Heart right ventricle (tissue), 16 donors: ENCODE results near the gene BSPRY. TPM values are rescaled to one million over a fixed set of nuclear protein-coding genes. Genes with fewer than 3 reads are reported as not detected.

ENCODE experiments used
- ATAC-seq, 8 donors: fragments of 200-7000 bp; cut with Tn5 transposase; one replicate each; pipeline ENCODE4 v1.9.1; 2020; ENCODE audit warnings: mild to moderate bottlenecking in 8 of 8, moderate library complexity in 8 of 8, moderate number of reproducible peaks in 1 of 8
- DNase-seq, 2 donors: peaks; one replicate each; pipeline ENCODE4 v3.0.0-alpha.2; 2020
- H3K27ac ChIP-seq, 10 donors: fragments of 200-600 bp; sonication (generic) in 2 of 10; one replicate each; pipeline versions ENCODE4 v1.5.0 to v1.8.0; 2020 to 2022; ENCODE audit warnings: mild to moderate bottlenecking in 3 of 10
- H3K27me3 ChIP-seq, 7 donors: fragments of 200-600 bp; one replicate each; pipeline ENCODE4 v1.8.0; 2021 to 2022; ENCODE audit warnings: mild to moderate bottlenecking in 2 of 7
- H3K36me3 ChIP-seq, 9 donors: fragments of 200-600 bp; sonication (generic) in 1 of 9; one replicate each; pipeline versions ENCODE4 v1.5.0 to v1.8.0; 2020 to 2022; ENCODE audit warnings: mild to moderate bottlenecking in 2 of 9
- H3K4me1 ChIP-seq, 9 donors: fragments of 200-600 bp; sonication (generic) in 1 of 9; one replicate each; pipeline versions ENCODE4 v1.5.0 to v1.8.0; 2020 to 2022; ENCODE audit warnings: mild to moderate bottlenecking in 4 of 9
- H3K4me3 ChIP-seq, 10 donors: fragments of 200-600 bp; sonication (generic) in 2 of 10; one replicate each; pipeline versions ENCODE4 v1.5.0 to v1.8.0; 2020 to 2022; ENCODE audit warnings: mild to moderate bottlenecking in 7 of 10, moderate library complexity in 2 of 10
- H3K9me3 ChIP-seq, 11 donors: fragments of 200-600 bp in 10 of 11; sonication (generic) in 2 of 11; one replicate each; pipeline versions ENCODE4 v1.5.0 to v1.8.0; 2013 to 2022; ENCODE audit warnings: mild to moderate bottlenecking in 2 of 11, control low read depth in 1 of 11, moderate library complexity in 1 of 11
- CTCF ChIP-seq, 9 donors: fragments of 200-600 bp; sonication (generic) in 2 of 9; IDR thresholded peaks; one replicate each; pipeline versions ENCODE4 v1.5.0 to v1.8.0; 2021 to 2022; ENCODE audit warnings: antibody characterized with exemption in 9 of 9, mild to moderate bottlenecking in 5 of 9, moderate library complexity in 1 of 9
- WGBS, 2 donors: extraction: QIAGEN DNeasy Blood & Tissue Kit; methylation state at CpG; one replicate each; pipeline ENCODE4 v1.1.7; 2013; ENCODE audit warnings: inconsistent platforms in 1 of 2; 5-methylcytosine and 5-hydroxymethylcytosine counted together
- intact Hi-C, 10 donors: fragments of 100-400 bp; cut with DNase I; formaldehyde crosslinking; loops; one replicate each; pipeline versions ENCODE4 v1.11.1 to v1.14.2; 2022
- polyA plus RNA-seq, 2 donors: library from polyadenylated mRNA; stranded (reverse); fragments of 200-250 nt; gene quantifications; one replicate each; pipeline ENCODE4 v1.2.3, GENCODE V29; 2013
- total RNA-seq, 10 donors: library from RNA; stranded (reverse); fragmentation: NEBNext Ultra II Directional in 3 of 10; extraction: Animal tissue kit (Norgen Biotek cat#: 25700) in 3 of 10; gene quantifications; one replicate each; pipeline versions ENCODE4 v1.2.1 to v1.2.4, GENCODE V29; 2021 to 2023
- donor health status: Arrhythmogenic right ventricular cardiomyopathy.
- donor health status: ischemic (EF 13 %, LVEDD 7.1; RV severe dilation, severe dysfunction).
- donor health status: healthy with polysubstance abuse.
- donor health status: DM: no; HTN: yes; CAD: no.
- donor health status: DM: no; HTN: no; CAD: no.
- donor health status: ischemic (EF 25% LVEDD 6.9; RV normal size, moderate dysfunction).
- donor health status: ischemic (EF 25% LVEDD 5.7; RV mildly dilated, moderate dysfunction).
- donor health status: healthy.
- donor health status: DM: yes; HTN: yes; CAD: no.
- donor health status: Ischemic cardiomyopathy.
- donor health status: ischemic (EF 35%, LVEDD 5.7; RV mildly dilated, moderate dysfunction).
- donor health status: nonischemic (EF 11% LVEDD 7.7; RV severe dilation, severe dysfunction).
- donor health status: DM: yes; HTN: yes; CAD: no.
- donor health status: PGD.
- donor health status: ischemic (EF 29% LVEDD 5.4; RV normal size, mild dysfunction).
- donor health status: nonischemic (EF 23%, LVEDD 6.1; RV moderate dilation, normal function).

The BSPRY gene
- total and polyA plus RNA-seq, 12 donors, result 0.44 to 4.2 (median 1.6) TPM

GRCh38 chr9:113306566-113306965, 42.8 kb upstream of the BSPRY start:
- H3K4me3 ChIP-seq, result no peak overlapping the region
- 90 to 95% methylated on average over 1 of the region's 1 CpG for WGBS, 2 donors
- intact Hi-C loops, result loop anchor here in 4 of 10 donors (5.0 to 10.0 kb wide), 3 partner anchors 96 to 351 kb away; partner anchors contain the start of gene ALAD (in 2 of the 4)

DNA sequence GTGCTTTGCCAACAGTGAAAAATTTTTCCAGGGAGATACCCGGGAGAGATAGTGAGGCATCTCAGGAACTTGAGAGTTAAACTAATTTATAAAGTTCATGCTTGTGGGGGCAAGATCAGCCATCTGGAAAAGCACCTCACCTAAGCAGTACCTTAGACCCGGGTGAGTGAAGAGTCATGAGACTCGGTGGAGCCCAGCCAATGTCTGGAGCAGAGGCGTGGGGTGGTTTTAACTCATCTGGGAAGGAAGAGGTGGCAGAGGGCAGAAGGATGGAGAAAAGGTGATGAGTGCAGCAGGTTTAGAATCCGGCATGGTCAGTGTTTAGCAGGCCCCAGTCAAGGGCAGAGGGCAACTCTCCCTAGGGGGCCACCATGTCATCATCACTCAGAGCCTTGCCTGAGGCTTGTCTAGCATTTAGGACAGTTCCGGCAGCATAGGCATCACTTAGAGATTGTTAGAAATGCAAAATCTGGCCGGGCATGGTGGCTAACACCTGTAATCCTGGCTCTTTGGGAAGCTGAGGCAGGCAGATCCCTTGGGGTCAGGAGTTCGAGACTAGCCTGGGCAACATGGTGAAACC, 41.9 kb upstream of the BSPRY start:
- intact Hi-C loops, result loop anchor here in 4 of 10 donors (5.0 to 10.0 kb wide), 3 partner anchors 95 to 350 kb away; partner anchors contain the start of gene ALAD (in 2 of the 4)
- no peak overlapping the region for H3K4me3 ChIP-seq
- DNase-seq (no peak), ATAC-seq (no peak)
- no peak for TF ChIP-seq CTCF (IDR thresholded peaks at IDR 0.05)
- no peaks in the 10 kb centered on the region for H3K9me3 ChIP-seq
- no peaks in the 10 kb centered on the region for H3K36me3 ChIP-seq
- WGBS, 2 donors, result 58 to 65% methylated on average over 8 of the region's 8 CpGs
- H3K27ac ChIP-seq, result no peak overlapping the region
- peaks cover 0 to 28% (median 18%) of the 10 kb centered on the region in 9 donors for H3K4me1 ChIP-seq
- H3K27me3 ChIP-seq, result no peaks in the 10 kb centered on the region

More at GRCh38 chr9:113306566-113306965, 42.8 kb upstream of the BSPRY start:
- no peak for TF ChIP-seq CTCF (IDR thresholded peaks at IDR 0.05)
- ATAC-seq (no peak), DNase-seq (no peak)
- peaks cover 0 to 25% (median 18%) of the 10 kb centered on the region in 9 donors for H3K4me1 ChIP-seq
- H3K9me3 ChIP-seq, result no peaks in the 10 kb centered on the region
- H3K27me3 ChIP-seq, result no peaks in the 10 kb centered on the region
- H3K27ac ChIP-seq, result no peak overlapping the region
- no peaks in the 10 kb centered on the region for H3K36me3 ChIP-seq

- Histone ChIP-seq H3K27me3 (no peaks in the 10 kb centered on the region), H3K9me3 (no peaks in the 10 kb centered on the region), H3K4me3 (no peak overlapping the region), H3K27ac (peak overlapping the region in 3 of 10 donors; percentile 71 to 77 (median 74)), H3K4me1 (peaks cover 0 to 28% (median 18%) of the 10 kb centered on the region in 9 donors), H3K36me3 (no peaks in the 10 kb centered on the region)
- peak; percentile 41 to 80 (median 66) for TF ChIP-seq CTCF (IDR thresholded peaks at IDR 0.05)
- intact Hi-C loops, result loop anchor here in 7 of 10 donors (1.0 to 10.0 kb wide), 6 partner anchors 93 to 348 kb away; partner anchors contain the start of gene ALAD (in 2 of the 7)
- 1 to 3% methylated on average over 2 of the region's 2 CpGs for WGBS, 2 donors
- peak in 1 of 2 donors; percentile 34 for DNase-seq
- peak in 3 of 8 donors; percentile 69 to 76 (median 72) for ATAC-seq
Measured at GRCh38 chr9:113309204-113309813, 40.0 kb upstream of the BSPRY start.

DNA sequence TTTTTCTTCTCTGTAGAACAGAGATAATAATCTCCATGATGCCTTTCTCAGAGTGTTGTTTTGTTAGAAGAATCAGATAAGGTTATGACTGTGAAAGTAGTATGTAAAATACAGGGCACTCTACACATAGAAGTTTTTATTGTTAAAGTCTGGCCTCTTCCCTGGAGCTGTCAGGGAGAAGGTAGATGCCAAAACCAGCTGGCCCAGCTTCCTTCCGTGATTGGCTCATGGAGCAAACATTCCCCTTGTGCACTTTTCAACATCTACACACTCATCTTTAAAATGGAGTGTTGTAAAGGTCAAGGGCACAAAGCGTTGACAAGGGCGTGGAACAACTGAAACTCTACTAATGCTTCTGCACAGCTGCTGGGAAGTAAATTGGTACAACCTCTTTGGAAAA, 38.8 kb upstream of the BSPRY start:
- H3K4me1 ChIP-seq, result peaks cover 0 to 28% (median 18%) of the 10 kb centered on the region in 9 donors
- peak overlapping the region in 8 of 10 donors; percentile 15 to 77 (median 68) for H3K27ac ChIP-seq
- no peaks in the 10 kb centered on the region for H3K27me3 ChIP-seq
- H3K36me3 ChIP-seq, result no peaks in the 10 kb centered on the region
- H3K9me3 ChIP-seq, result no peaks in the 10 kb centered on the region
- 16 to 19% methylated on average over 3 of the region's 3 CpGs for WGBS, 2 donors
- H3K4me3 ChIP-seq, result no peak overlapping the region
- intact Hi-C loops, result loop anchor here in 6 of 10 donors (2.0 to 10.0 kb wide), 5 partner anchors 92 to 347 kb away; partner anchors contain the start of genes ALAD (in 2 of the 6), C9orf43 (in 1 of the 6) and POLE3 (in 1 of the 6)
- TF ChIP-seq CTCF (IDR thresholded peaks at IDR 0.05), result no peak
- peak; percentile 11 to 35 for DNase-seq
- ATAC-seq, result peak; percentile 70 to 92 (median 80)
